ENCODE measurements around the gene UBE3B.

GRCh38 chr12:109477963-109478315 lies 505 bp downstream of the UBE3B start:
- no peak for TF ChIP-seq POLR2AphosphoS5 (IDR thresholded peaks at IDR 0.05)
- TF ChIP-seq CTCF (IDR thresholded peaks at IDR 0.05): no peak
- no peak for TF ChIP-seq EP300 (IDR thresholded peaks at IDR 0.05)

Data from stomach (tissue), 4 donors.